Activated T-cell treated with anti-CD3 and anti-CD28 coated beads, Interleukin-2, amount 50 U/mL, for 72 hours (primary cell): ENCODE measurements around the gene ZIC2. TPM values are rescaled to one million over a fixed set of nuclear protein-coding genes. Genes with fewer than 3 reads are reported as not detected.
"Not testable (repeated sequence)": the region's sequence is repeated elsewhere in the genome, so short reads cannot be mapped to it uniquely, and the experiment has no call there.

Experiments used
- ATAC-seq, 2 donors: fragments of 150-1000 bp; cut with Tn5 transposase; replicated peaks in 1 of 2; 2 replicates each; pipeline ENCODE4 v1.10.0; 2021; ENCODE audit warnings: moderate library complexity in 2 of 2, mild to moderate bottlenecking in 1 of 2
- DNase-seq, 2 donors: peaks; one replicate each; pipeline ENCODE4 v3.0.0; 2021 to 2022; ENCODE audit warnings: mixed read lengths in 1 of 2
- H3K27ac Mint-ChIP-seq: one replicate; pipeline ENCODE4 v1.8.0; 2022; ENCODE audit warnings: mild to moderate bottlenecking, moderate library complexity, mixed read lengths
- H3K27me3 Mint-ChIP-seq: one replicate; pipeline ENCODE4 v1.8.0; 2022; ENCODE audit warnings: low read depth, mixed read lengths
- H3K36me3 Mint-ChIP-seq, 2 donors: one replicate each; pipeline ENCODE4 v1.8.0; 2022; ENCODE audit warnings: mixed read lengths in 2 of 2, mild to moderate bottlenecking in 1 of 2; ENCODE audit not compliant: insufficient read depth in 2 of 2
- H3K4me1 Mint-ChIP-seq: one replicate; pipeline ENCODE4 v1.8.0; 2022; ENCODE audit warnings: low read depth, mixed read lengths
- H3K4me3 Mint-ChIP-seq, 2 donors: one replicate each; pipeline ENCODE4 v1.8.0; 2022; ENCODE audit warnings: mild to moderate bottlenecking in 2 of 2, mixed read lengths in 2 of 2, moderate library complexity in 2 of 2
- H3K9me3 Mint-ChIP-seq, 2 donors: one replicate each; pipeline ENCODE4 v1.8.0; 2022; ENCODE audit warnings: mixed read lengths in 2 of 2
- total RNA-seq, 2 donors: library from RNA; stranded (reverse); gene quantifications; one replicate each; pipeline ENCODE4 v1.2.3, GENCODE V29; 2022

The ZIC2 gene
- total RNA-seq = under 1 TPM in 1 of 2 donors, not detected in 1; 0.25 TPM

DNA sequence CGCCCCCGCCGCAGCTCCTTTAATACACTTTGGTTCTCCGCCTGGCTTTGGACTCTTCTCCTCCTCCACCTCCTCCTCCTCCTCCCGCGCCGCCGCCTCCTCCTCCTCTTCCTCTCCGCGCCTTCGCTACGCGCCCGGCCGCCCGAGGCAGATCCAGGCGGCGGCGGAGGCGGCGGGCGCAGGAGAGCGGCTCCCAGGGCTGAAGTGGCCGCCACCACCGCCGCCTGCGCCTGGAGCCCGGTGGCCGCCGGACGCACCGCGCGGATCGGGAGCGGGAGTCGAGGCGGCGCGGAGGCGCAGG lies at the start of gene ZIC2:
Gene ZIC2 (plus strand): TSS at position 50 of the 301 bp plus-strand sequence. CDS start 281 bp downstream, outside the sequence.
- Mint-ChIP-seq H3K4me1 (peaks cover 12% of the 10 kb centered on the region), H3K27me3 (peaks cover 59% of the 10 kb centered on the region), H3K27ac (no peak within 1 kb of the TSS), H3K4me3 (peak within 1 kb of the TSS; percentile 63 to 68), H3K9me3 (no peaks in the 10 kb centered on the region), H3K36me3 (peaks cover 1 to 4% of the 10 kb centered on the region in 2 donors)
- no peak for DNase-seq
- peak in 1 of 2 donors; percentile 6 for ATAC-seq

DNA sequence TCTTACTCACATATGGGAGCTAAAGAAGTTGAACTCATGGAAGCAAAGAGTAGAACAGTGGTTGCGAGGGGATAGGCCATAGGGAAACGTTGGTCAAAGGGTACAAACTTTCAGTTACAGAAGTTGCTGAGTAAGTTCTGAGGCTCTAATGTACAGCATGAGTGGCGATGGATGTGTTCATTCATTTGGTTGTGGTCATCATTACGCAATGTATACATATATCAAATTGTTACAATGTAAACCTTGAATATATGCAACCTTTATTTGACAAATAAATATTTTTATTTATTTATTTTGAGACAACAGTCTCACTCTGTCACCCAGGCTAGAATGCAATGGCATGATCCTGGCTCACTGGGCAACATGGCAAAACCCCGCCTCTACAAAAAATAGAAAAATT lies 48.7 kb upstream of the ZIC2 start:
- Mint-ChIP-seq H3K27ac (no peak overlapping the region), H3K4me3 (no peak overlapping the region), H3K36me3 (no peaks in the 10 kb centered on the region), H3K9me3 (no peaks in the 10 kb centered on the region), H3K4me1 (no peaks in the 10 kb centered on the region), H3K27me3 (peaks cover 8% of the 10 kb centered on the region)
- DNase-seq (no peak), ATAC-seq (no peak)

DNA sequence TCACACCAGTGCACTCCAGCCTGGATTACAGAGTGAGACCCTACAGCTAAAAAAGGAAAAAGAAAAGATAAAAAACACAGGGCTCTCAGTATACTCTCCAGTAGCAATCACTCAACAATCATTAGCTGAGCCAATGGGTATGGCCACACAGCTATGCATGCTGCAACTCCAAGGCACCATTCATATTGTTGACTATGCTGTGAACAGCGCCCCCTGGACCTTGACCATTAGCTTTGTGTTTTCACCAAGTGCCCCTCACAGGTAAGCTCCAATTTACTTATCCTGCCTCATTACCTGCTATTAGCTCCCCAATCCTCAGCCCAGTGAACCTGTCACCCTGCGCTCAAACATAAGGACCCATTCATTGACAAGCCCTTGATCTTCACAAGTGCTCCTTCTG lies 45.8 kb upstream of the ZIC2 start:
- no peak for ATAC-seq
- Mint-ChIP-seq H3K9me3 (no peaks in the 10 kb centered on the region), H3K4me3 (no peak overlapping the region), H3K4me1 (no peaks in the 10 kb centered on the region), H3K27me3 (peaks cover 13% of the 10 kb centered on the region), H3K27ac (no peak overlapping the region), H3K36me3 (no peaks in the 10 kb centered on the region)
- DNase-seq = no peak

DNA sequence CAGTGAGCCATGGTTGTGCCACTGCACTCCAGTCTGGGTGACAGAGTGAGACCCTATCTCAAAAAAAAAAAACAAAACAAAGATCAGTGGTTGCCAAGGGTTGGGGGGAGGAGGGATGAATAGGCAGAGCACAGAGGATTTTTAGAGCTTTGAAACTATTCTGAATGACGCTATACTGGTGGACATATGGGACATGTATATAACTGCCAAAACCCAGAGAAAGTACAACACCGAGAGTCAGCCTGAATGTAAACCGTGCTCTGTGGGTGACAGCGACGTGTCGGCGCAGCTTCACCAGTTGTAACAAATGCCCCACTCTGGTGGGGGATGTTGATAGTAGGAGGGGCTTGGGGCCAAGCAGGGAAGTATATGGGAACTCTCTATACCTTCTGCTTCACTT lies 42.9 kb upstream of the ZIC2 start:
- Mint-ChIP-seq H3K4me3 (no peak overlapping the region), H3K27ac (no peak overlapping the region)

DNA sequence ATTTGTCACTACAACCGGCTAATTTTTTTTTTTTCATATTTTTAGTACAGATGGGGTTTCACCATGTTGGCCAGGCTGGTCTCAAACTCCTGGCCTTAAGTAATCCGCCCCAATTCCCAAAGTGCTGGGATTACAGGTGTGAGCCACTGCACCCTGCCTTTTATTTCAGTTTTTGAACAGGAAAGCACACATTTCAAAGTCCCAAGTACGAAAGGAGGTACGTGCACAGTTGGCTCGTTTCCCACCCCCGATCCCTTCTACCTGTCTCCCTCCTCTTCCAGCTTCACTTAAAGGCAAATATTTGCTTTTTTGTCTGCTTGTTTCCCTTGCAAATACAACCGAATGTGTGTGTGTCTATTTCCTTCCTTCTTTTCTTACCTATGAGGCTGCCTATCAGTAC lies 40.5 kb upstream of the ZIC2 start:
- Mint-ChIP-seq H3K9me3 (no peaks in the 10 kb centered on the region), H3K4me3 (no peak overlapping the region), H3K27ac (no peak overlapping the region), H3K36me3 (no peaks in the 10 kb centered on the region), H3K27me3 (peaks cover 27% of the 10 kb centered on the region), H3K4me1 (no peaks in the 10 kb centered on the region)
- ATAC-seq (no peak), DNase-seq (no peak)

More for the DNA sequence above, 42.9 kb upstream of the ZIC2 start:
- no peaks in the 10 kb centered on the region for H3K36me3 Mint-ChIP-seq
- no peaks in the 10 kb centered on the region for H3K4me1 Mint-ChIP-seq
- no peaks in the 10 kb centered on the region for H3K9me3 Mint-ChIP-seq
- DNase-seq (no peak), ATAC-seq (no peak)
- H3K27me3 Mint-ChIP-seq = peaks cover 23% of the 10 kb centered on the region

DNA sequence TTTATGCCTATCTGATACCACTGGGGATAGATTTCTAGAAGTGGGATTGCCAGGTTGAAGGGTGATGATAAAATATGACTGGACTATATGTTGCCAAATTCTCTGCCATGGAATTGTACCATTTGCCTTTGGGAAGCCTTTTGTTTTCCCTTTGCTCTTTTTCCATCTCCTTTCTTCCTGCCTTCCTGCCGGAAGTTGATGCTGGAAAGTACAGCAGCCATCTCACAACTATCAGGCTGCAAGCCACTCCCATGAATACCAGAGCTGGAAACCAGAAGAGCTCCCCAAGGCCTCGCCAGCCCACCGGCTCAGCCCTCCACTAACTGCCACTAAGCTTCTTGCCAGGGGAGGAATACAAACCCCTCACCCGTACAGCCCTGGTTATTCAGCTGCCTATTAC lies 39.7 kb upstream of the ZIC2 start:
- DNase-seq = no peak
- H3K9me3 Mint-ChIP-seq = no peaks in the 10 kb centered on the region
- no peaks in the 10 kb centered on the region for H3K4me1 Mint-ChIP-seq
- no peak overlapping the region for H3K4me3 Mint-ChIP-seq
- no peak overlapping the region for H3K27ac Mint-ChIP-seq
- no peaks in the 10 kb centered on the region for H3K36me3 Mint-ChIP-seq
- no peak for ATAC-seq
- H3K27me3 Mint-ChIP-seq = peaks cover 31% of the 10 kb centered on the region

DNA sequence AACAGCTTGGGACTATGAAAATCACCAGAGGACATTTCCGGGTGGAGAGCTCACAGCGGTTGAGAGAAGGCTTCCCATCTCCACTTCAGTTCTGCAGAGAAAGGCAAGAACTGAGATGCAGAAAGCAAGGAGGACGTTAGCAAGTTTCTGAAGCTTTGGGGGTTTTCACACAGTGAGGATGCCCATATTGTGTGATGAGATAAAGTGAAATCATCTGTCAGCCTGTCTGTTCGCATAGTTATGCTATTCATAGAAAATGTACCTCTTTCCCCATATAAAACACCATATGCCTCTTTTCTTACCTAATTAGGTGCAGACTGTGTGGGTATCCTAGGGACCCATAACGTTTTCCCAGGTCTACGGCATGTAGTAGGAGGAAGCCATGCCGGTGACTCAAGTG lies 37.5 kb upstream of the ZIC2 start:
- Mint-ChIP-seq H3K27me3 (peaks cover 51% of the 10 kb centered on the region), H3K4me1 (no peaks in the 10 kb centered on the region), H3K9me3 (no peaks in the 10 kb centered on the region), H3K4me3 (no peak overlapping the region), H3K36me3 (no peaks in the 10 kb centered on the region), H3K27ac (no peak overlapping the region)
- no peak for DNase-seq
- ATAC-seq = no peak

DNA sequence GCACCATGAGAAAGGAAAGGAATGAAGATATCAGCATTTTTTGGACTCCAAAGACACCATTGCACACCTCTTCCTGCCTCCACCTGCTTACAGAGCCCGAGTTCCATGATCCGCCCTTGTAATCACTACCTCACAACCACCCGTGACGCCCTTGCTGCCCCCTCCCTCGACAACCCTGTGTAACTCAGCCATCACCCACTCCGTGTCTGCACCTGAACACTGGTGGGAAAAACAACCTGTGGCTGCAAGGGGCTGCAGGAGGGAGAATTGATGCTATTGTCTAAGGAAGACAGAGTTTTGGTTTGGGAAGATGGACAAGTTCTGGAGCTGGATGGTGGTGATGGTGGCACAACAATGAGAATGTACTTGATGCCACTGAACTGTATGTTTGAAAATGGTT lies 37.0 kb upstream of the ZIC2 start:
- H3K27ac Mint-ChIP-seq = no peak overlapping the region
- H3K27me3 Mint-ChIP-seq = peaks cover 56% of the 10 kb centered on the region
- ATAC-seq (no peak), DNase-seq (no peak)
- no peaks in the 10 kb centered on the region for H3K4me1 Mint-ChIP-seq
- H3K36me3 Mint-ChIP-seq = no peaks in the 10 kb centered on the region
- H3K4me3 Mint-ChIP-seq = no peak overlapping the region
- H3K9me3 Mint-ChIP-seq = no peaks in the 10 kb centered on the region

DNA sequence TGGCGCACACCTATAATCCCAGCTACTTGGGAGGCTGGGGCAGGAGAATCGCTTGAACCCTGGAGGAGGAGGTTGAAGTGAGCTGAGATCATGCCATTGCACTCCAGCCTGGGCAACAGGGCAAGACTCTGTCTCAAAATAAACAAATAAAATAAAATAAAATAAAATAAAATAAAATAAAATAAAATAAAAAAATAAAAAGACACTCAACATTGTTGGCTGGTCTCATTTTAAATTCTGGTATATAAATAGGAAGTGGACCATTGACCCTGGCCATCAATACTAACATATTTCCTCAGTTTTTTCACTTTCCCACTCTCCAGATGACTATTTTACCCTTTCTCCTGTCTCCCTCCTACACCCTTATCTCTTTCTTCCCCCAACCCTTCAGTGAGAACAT lies 36.1 kb upstream of the ZIC2 start:
- H3K9me3 Mint-ChIP-seq, H3K4me3 Mint-ChIP-seq, H3K4me1 Mint-ChIP-seq, H3K36me3 Mint-ChIP-seq, ATAC-seq, H3K27ac Mint-ChIP-seq, DNase-seq: not testable (repeated sequence)
- peaks cover 63% of the 10 kb centered on the region for H3K27me3 Mint-ChIP-seq

DNA sequence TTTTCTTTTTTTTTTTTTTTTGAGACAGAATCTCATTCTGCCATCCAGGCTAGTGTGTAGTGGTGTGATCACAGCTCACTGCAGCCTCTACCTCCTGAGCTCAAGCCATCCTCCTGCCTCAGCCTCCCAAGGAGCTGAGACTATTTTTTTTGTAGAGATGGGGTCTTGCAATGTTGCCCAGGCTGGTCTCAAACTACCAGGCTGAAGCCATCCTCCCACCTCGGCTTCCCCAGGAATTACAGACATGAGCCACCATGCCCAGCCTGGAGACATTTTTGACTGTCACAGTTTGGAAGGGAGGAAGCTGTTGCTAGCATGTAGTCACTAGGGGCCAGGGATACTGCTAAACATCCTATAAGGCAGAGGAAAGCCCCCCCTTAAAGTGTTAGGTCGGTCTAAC lies 33.9 kb upstream of the ZIC2 start:
- DNase-seq = no peak
- no peak overlapping the region for H3K4me3 Mint-ChIP-seq
- no peaks in the 10 kb centered on the region for H3K4me1 Mint-ChIP-seq
- H3K27ac Mint-ChIP-seq = no peak overlapping the region
- no peaks in the 10 kb centered on the region for H3K36me3 Mint-ChIP-seq
- no peaks in the 10 kb centered on the region for H3K9me3 Mint-ChIP-seq
- no peak for ATAC-seq
- peaks cover 67% of the 10 kb centered on the region for H3K27me3 Mint-ChIP-seq

DNA sequence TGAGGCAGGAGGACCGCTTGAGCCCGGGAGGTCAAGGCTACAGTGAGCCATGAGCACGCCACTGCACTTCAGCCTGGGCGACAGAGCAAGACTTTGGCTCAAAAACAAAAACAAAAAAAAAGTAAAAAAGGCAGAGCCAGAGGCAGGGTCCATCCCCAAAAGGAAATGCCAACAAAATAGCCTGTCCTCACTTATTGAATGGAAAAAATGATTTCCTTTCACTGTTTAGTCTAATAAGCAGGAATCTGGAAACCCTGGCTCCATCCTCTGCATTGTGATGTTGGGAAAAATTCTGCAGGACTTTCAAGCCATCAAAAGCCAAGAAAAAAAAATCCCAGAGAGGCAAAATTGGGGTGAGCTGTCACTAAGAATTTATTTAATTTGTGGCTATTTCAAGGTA lies 33.2 kb upstream of the ZIC2 start:
- H3K9me3 Mint-ChIP-seq = no peaks in the 10 kb centered on the region
- ATAC-seq (no peak), DNase-seq (no peak)
- peaks cover 73% of the 10 kb centered on the region for H3K27me3 Mint-ChIP-seq
- no peak overlapping the region for H3K27ac Mint-ChIP-seq
- no peak overlapping the region for H3K4me3 Mint-ChIP-seq
- no peaks in the 10 kb centered on the region for H3K4me1 Mint-ChIP-seq
- no peaks in the 10 kb centered on the region for H3K36me3 Mint-ChIP-seq

DNA sequence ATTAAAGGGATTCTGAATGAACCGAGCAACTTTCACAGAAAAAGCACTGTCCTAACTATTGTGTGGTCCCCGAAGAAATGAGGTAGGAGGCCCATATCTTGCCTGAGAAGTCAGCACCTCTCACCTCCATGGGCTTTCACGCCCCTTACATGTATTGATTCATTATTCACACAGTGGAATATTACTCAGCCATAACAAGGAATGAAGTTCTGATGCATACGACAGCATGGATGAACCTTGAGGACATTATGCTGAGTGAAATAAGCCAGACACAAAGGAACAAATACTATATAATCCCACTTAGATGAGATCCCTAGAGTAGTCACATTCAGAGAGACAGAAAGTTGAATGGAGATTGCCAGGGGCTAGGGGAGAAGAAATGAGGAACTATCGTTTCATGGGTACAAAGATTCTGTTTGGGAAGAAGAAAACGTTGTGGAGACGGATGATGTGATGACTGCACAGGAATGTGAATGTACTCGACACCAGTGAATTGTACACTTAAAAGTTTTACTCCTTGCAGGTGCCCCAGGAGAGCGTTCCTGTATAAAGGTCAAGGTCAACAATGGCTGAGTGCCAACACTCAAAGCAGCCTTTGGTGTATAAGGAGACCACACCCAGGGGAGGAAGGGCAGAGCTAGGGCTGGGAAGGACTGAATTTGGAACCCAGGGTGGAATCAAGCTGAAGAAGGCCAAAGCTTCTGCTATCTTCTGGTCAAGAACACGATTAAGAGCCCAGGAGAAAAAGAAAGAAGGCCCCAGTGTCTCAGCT lies 32.5 kb upstream of the ZIC2 start:
- DNase-seq = no peak
- ATAC-seq = no peak
- Mint-ChIP-seq H3K36me3 (no peaks in the 10 kb centered on the region), H3K27me3 (peaks cover 79% of the 10 kb centered on the region), H3K4me1 (no peaks in the 10 kb centered on the region), H3K9me3 (no peaks in the 10 kb centered on the region), H3K4me3 (no peak overlapping the region), H3K27ac (no peak overlapping the region)

DNA sequence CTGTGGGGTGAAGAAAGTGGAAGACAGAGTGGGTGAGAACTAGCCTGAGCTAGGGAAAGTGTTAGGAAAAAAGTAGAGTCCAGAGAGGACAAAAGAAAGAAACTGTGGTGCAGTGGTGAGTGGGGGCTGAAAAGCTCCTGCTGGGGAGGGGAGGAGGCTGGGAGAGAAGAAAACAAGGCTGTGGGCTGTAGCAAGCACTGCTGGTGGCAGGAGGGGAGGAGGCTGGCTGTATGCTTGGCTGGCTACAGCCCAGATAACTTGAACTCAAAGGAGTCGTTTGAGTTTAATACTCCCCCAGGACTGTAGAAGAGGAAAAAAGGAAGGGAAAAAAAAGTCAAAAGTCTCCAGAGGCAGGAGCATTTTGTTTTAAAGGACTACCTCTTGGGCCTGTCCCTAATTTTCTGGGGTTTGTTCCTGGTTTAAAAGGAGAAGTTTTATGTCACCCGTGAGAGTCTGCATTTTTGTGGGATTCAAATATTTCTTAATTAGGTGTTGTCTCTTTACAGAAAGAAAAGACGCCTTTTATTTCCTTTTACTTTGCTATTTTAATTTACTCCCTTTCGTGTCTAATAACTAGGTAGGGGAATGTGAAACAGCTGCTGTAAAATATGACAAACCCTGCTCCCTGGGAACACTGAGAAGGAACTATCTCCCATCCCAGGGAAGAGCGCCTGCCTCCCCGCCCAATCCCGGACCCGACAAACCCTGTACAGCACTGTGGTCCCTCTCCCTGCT lies 31.7 kb upstream of the ZIC2 start:
- no peak for ATAC-seq
- Mint-ChIP-seq H3K27ac (no peak overlapping the region), H3K36me3 (no peaks in the 10 kb centered on the region), H3K9me3 (no peaks in the 10 kb centered on the region), H3K4me3 (no peak overlapping the region), H3K4me1 (no peaks in the 10 kb centered on the region), H3K27me3 (peaks cover 78% of the 10 kb centered on the region)
- DNase-seq = no peak

DNA sequence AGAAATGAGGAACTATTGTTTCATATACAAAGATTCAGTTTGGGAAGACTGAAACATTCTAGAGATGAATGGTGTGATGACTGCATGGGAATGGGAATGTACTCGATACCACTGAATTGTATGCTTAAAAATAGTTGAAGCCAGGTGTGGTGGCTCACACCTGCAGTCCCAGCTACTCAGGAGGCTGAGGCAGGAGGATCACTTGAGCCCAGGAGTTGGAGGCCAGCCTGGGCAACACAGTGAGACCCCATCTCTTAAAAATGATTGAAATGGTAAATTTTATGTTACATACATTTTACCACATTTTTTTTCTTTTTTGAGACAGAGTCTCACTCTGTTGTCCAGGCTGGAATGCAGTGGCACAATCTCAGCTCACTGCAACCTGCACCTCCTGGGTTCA lies 29.9 kb upstream of the ZIC2 start:
- H3K4me3 Mint-ChIP-seq, H3K36me3 Mint-ChIP-seq: not testable (repeated sequence)
- H3K27me3 Mint-ChIP-seq = peaks cover 91% of the 10 kb centered on the region

More for the DNA sequence above, 29.9 kb upstream of the ZIC2 start:
- peaks cover 12% of the 10 kb centered on the region for H3K4me1 Mint-ChIP-seq
- not testable (repeated sequence) for DNase-seq, ATAC-seq, H3K27ac Mint-ChIP-seq, H3K9me3 Mint-ChIP-seq
